ENCODE results near the gene ZMYND19.
A peak's percentile ranks its signal among the peaks of the same experiment; 100 is the strongest.
"Not testable (repeated sequence)": the region's sequence is repeated elsewhere in the genome, so short reads cannot be mapped to it uniquely, and the experiment has no call there.

The ZMYND19 gene

GRCh38 chr9:137590469-137591383 is at the start of gene ZMYND19:
Gene ZMYND19, minus strand, starts transcription at chr9:137590512. Its CDS starts 249 bp downstream, at chr9:137590263.
- peak; percentile 100 for DNase-seq (ENCODE audit: low spot score)

- DNase-seq (ENCODE audit: low spot score): no peak
These were observed 49.2 kb upstream of the ZMYND19 start for GRCh38 chr9:137639303-137640051.

- no peak for DNase-seq (ENCODE audit: low spot score)
These were observed 48.4 kb upstream of the ZMYND19 start for GRCh38 chr9:137638680-137639079.

- no peak for DNase-seq (ENCODE audit: low spot score)
These were observed 43.7 kb upstream of the ZMYND19 start for GRCh38 chr9:137634016-137634415.

GRCh38 chr9:137632230-137633161 is 42.2 kb upstream of the ZMYND19 start:
- peak; percentile 67 for DNase-seq (ENCODE audit: low spot score)

GRCh38 chr9:137631345-137632229 is 41.3 kb upstream of the ZMYND19 start:
- DNase-seq (ENCODE audit: low spot score): no peak

- no peak for DNase-seq (ENCODE audit: low spot score)
These were observed 40.4 kb upstream of the ZMYND19 start for GRCh38 chr9:137630679-137631078.

- no peak for DNase-seq (ENCODE audit: low spot score)
These were observed 39.8 kb upstream of the ZMYND19 start for GRCh38 chr9:137630126-137630525.

GRCh38 chr9:137627406-137627805 is 37.1 kb upstream of the ZMYND19 start:
- not testable (repeated sequence) for DNase-seq (ENCODE audit: low spot score)

GRCh38 chr9:137626464-137626863 is 36.2 kb upstream of the ZMYND19 start:
- DNase-seq (ENCODE audit: low spot score): no peak

- DNase-seq (ENCODE audit: low spot score): not testable (repeated sequence)
These were observed 31.9 kb upstream of the ZMYND19 start for GRCh38 chr9:137622211-137622610.

GRCh38 chr9:137621131-137621757 is 30.9 kb upstream of the ZMYND19 start:
- DNase-seq (ENCODE audit: low spot score): no peak

- DNase-seq (ENCODE audit: low spot score): no peak
These were observed 30.3 kb upstream of the ZMYND19 start for GRCh38 chr9:137620581-137620980.

- DNase-seq (ENCODE audit: low spot score): no peak
These were observed 29.7 kb upstream of the ZMYND19 start for GRCh38 chr9:137620048-137620405.

- DNase-seq (ENCODE audit: low spot score): peak; percentile 65
These were observed 29.1 kb upstream of the ZMYND19 start for GRCh38 chr9:137619240-137620047.

- peak; percentile 100 for DNase-seq (ENCODE audit: low spot score)
These were observed 28.1 kb upstream of the ZMYND19 start, which contains the start of gene EHMT1 for GRCh38 chr9:137618105-137619067. Gene EHMT1, plus strand, starts transcription at chr9:137619005. Its CDS starts 24 bp downstream, at chr9:137619029.

- DNase-seq (ENCODE audit: low spot score): no peak
These were observed 25.1 kb upstream of the ZMYND19 start for GRCh38 chr9:137615387-137615871.
